SU-DHL-6 (cell line): ENCODE measurements around the gene SORCS2.

ENCODE experiments used
- H2AFZ ChIP-seq: fragments of 200-600 bp; sonication (generic); 2 replicates; pipeline ENCODE4 v1.6.1; 2014; ENCODE audit warnings: low read depth, mild to moderate bottlenecking, moderate library complexity, mixed read lengths, antibody characterized with exemption, low read length; ENCODE audit not compliant: severe bottlenecking
- H3F3A ChIP-seq: fragments of 200-600 bp; shearing (Covaris generic); 2 replicates; pipeline ENCODE4 v1.6.0; 2016; ENCODE audit warnings: antibody characterized with exemption, mild to moderate bottlenecking; ENCODE audit not compliant: insufficient read depth
- H3K27ac ChIP-seq: fragments of 200-600 bp; sonication (generic); 2 replicates; pipeline ENCODE4 v1.5.1; 2016; ENCODE audit warnings: low read depth, mild to moderate bottlenecking, low read length, moderate library complexity, mixed read lengths
- H3K27me3 ChIP-seq: fragments of 200-600 bp; sonication (generic), shearing (Covaris generic); 2 replicates; pipeline ENCODE4 v1.6.0; 2014; ENCODE audit warnings: mild to moderate bottlenecking, low read length
- H3K36me3 ChIP-seq: fragments of 200-600 bp; sonication (generic); 2 replicates; pipeline ENCODE4 v1.6.1; 2014; ENCODE audit warnings: mild to moderate bottlenecking, low read length, mixed read lengths
- H3K4me2 ChIP-seq: fragments of 300-600, 200-600 bp; shearing (Covaris generic), sonication (generic); 2 replicates; pipeline ENCODE4 v1.6.0; 2014; ENCODE audit warnings: low read length, low read depth, mild to moderate bottlenecking; ENCODE audit not compliant: poor library complexity, severe bottlenecking
- H3K4me3 ChIP-seq: fragments of 200-600 bp; sonication (generic); 2 replicates; pipeline ENCODE4 v1.5.1; 2014; ENCODE audit warnings: antibody characterized with exemption, low read length, mild to moderate bottlenecking, mixed read lengths; ENCODE audit not compliant: insufficient read depth, poor library complexity, severe bottlenecking
- H3K79me2 ChIP-seq: fragments of 200-600 bp; sonication (generic); 2 replicates; pipeline ENCODE4 v1.6.1; 2014; ENCODE audit warnings: mild to moderate bottlenecking, low read length, moderate library complexity; ENCODE audit not compliant: insufficient read depth
- H3K9ac ChIP-seq: fragments of 200-600 bp; sonication (generic); 2 replicates; pipeline ENCODE4 v1.7.0; 2014; ENCODE audit warnings: mild to moderate bottlenecking, low read length
- H3K9me2 ChIP-seq: fragments of 200-600 bp; sonication (generic); replicated peaks from 2 replicates; pipeline ENCODE4 v1.6.1; 2014; ENCODE audit warnings: low read length; ENCODE audit not compliant: insufficient read depth
- H3K9me3 ChIP-seq: fragments of 200-600 bp; sonication (generic); 2 replicates; pipeline ENCODE4 v1.6.1; 2014; ENCODE audit warnings: low read length, mixed read lengths; ENCODE audit not compliant: insufficient read depth
- H4K20me1 ChIP-seq: fragments of 200-600 bp; sonication (generic); 2 replicates; pipeline ENCODE4 v1.6.1; 2014; ENCODE audit warnings: low read depth, mild to moderate bottlenecking, antibody characterized with exemption, low read length, moderate library complexity, mixed read lengths
- EZH2phosphoT487 ChIP-seq: fragments of 200-600 bp; sonication (generic), shearing (Covaris generic); conservative IDR thresholded peaks from 2 replicates; pipeline ENCODE4 v1.6.1; 2018; ENCODE audit warnings: mild to moderate bottlenecking, antibody characterized with exemption, low read length, moderate library complexity, mixed read lengths
- TF ChIP-seq, protein P1 (sequence below): fragments of 200-600 bp; sonication (generic); IDR thresholded peaks from one replicate; pipeline ENCODE4 v1.5.1; 2017; ENCODE audit warnings: antibody characterized with exemption, mild to moderate bottlenecking, low read length, moderate library complexity; ENCODE audit not compliant: insufficient read depth, poor library complexity, severe bottlenecking

Gene SORCS2

DNA sequence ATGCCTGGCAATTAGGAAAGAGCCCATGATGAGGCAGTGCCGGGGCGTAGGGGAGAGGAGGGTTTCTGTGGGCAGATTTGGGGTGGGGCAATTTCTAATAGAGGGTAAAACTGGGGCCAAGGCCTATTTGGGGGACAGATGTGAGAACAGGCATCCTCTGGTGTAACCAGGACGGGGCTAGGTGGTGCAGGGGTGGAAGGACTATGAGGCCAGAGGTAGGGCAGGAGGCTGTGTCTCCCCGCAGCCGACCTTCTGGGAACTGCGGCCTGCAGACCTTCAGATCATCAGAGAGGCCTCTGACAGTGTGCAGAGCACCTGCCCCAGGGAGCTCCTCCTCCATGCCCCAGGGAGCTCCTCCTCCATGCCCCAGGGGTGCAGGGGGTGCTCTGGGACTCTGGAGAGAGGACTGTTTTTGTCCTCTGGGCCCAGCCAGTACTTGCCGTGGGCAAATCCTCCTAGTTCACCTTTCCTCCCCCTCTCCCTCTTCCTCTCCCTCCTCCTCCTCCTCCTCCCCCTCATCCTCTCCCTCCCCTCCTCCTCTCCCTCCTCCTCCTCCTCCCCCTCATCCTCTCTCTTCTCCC, 101.9 kb downstream of the SORCS2 start:
- H3K4me2 ChIP-seq: no peak overlapping the region
- no peak overlapping the region for H3K9ac ChIP-seq
- H3K27me3 ChIP-seq: no peaks in the 10 kb centered on the region

DNA sequence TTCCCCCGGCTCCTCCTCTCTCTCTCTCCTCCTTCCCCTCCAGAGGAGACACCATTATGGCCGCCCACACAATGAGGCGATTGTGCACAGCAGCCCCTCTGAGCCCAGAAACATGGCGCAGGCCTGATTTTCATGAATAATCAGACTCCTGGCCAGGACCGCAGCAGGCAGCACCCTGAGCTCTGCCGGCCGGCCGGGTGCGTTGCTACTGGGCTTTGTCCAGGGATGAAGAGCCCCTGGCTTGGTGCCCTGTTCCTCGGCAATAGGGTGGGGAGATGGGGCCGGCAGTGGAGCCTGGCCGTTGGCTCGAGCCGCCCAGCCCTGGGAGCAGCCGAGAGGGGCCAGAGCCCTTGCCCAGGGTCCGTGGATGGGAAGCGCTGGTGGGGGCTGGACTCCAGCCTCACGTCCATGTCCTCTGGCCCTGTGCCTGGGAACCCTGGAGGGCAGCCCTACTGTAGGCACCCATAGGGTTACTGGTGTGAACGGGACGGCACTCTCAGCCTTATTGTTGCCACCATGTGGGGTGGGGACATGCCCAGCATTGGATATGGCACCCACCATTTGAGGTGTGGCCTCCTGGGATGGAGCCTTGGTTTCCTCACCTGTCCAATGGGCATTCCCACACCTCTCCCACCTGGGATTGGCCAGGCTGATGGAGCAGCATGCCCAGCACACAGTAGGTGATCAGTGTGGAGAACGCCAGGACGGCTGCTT, 103.0 kb downstream of the SORCS2 start:
- Histone ChIP-seq H3K4me2 (no peak overlapping the region), H3K36me3 (no peaks in the 10 kb centered on the region), H3F3A (no peaks in the 10 kb centered on the region), H3K27ac (no peak overlapping the region), H3K9ac (no peak overlapping the region), H3K79me2 (no peaks in the 10 kb centered on the region), H3K9me2 (no peaks in the 10 kb centered on the region), H3K4me3 (no peak overlapping the region), H3K9me3 (no peaks in the 10 kb centered on the region), H3K27me3 (no peaks in the 10 kb centered on the region), H4K20me1 (no peaks in the 10 kb centered on the region), H2AFZ (no peak overlapping the region)
- no peak for TF ChIP-seq EZH2phosphoT487
- TF ChIP-seq, protein P1, sequence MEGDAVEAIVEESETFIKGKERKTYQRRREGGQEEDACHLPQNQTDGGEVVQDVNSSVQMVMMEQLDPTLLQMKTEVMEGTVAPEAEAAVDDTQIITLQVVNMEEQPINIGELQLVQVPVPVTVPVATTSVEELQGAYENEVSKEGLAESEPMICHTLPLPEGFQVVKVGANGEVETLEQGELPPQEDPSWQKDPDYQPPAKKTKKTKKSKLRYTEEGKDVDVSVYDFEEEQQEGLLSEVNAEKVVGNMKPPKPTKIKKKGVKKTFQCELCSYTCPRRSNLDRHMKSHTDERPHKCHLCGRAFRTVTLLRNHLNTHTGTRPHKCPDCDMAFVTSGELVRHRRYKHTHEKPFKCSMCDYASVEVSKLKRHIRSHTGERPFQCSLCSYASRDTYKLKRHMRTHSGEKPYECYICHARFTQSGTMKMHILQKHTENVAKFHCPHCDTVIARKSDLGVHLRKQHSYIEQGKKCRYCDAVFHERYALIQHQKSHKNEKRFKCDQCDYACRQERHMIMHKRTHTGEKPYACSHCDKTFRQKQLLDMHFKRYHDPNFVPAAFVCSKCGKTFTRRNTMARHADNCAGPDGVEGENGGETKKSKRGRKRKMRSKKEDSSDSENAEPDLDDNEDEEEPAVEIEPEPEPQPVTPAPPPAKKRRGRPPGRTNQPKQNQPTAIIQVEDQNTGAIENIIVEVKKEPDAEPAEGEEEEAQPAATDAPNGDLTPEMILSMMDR: no peak

More for the DNA sequence above, 101.9 kb downstream of the SORCS2 start:
- no peaks in the 10 kb centered on the region for H3F3A ChIP-seq
- no peaks in the 10 kb centered on the region for H3K79me2 ChIP-seq
- TF ChIP-seq, protein P1: no peak
- TF ChIP-seq EZH2phosphoT487: no peak
- no peaks in the 10 kb centered on the region for H4K20me1 ChIP-seq
- no peak overlapping the region for H3K4me3 ChIP-seq
- no peaks in the 10 kb centered on the region for H3K9me2 ChIP-seq
- H3K27ac ChIP-seq: no peak overlapping the region
- no peaks in the 10 kb centered on the region for H3K9me3 ChIP-seq
- no peak overlapping the region for H2AFZ ChIP-seq
- no peaks in the 10 kb centered on the region for H3K36me3 ChIP-seq

DNA sequence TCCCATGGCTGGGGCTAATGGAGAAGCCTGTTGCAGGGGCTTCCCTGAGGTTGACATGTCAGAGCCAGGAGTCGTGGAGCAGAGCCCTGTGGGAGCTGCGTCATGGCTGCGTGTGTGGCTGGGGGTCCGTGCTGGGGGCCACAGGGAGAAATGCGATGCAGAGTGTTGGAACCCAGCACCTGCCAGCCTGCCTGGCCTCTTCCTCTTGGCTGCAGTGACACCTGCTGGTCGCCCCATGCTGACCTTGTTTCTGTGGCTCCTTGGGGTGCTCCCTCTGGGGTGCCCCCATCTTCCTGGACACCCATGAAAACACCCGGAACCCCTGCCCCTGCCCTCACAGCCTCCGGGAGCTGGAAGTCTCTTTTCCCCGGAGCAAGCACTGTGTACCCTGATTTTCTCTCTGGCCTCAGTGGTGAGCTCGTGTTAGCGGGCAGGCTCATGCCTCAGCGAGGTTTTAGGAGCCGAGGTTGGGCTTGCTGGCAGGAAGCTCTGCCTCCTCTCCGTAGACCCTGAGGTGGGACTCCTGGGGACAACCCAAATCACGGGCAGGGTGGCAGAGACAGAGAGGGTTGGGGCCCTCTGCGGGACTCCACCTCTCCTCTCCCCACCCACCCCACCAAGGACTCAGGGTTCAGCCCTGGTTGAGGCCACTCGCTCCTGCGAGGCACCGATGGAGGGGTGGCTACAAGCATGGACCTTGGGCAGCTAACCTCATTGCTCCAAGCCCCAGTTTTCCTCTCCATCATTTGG, 103.7 kb downstream of the SORCS2 start:
- no peak overlapping the region for H3K27ac ChIP-seq
- H3K4me2 ChIP-seq: no peak overlapping the region
- H3K9ac ChIP-seq: no peak overlapping the region
- H3K9me3 ChIP-seq: no peaks in the 10 kb centered on the region
- TF ChIP-seq, protein P1: no peak
- TF ChIP-seq EZH2phosphoT487: no peak
- no peaks in the 10 kb centered on the region for H3F3A ChIP-seq
- no peaks in the 10 kb centered on the region for H4K20me1 ChIP-seq
- H3K36me3 ChIP-seq: no peaks in the 10 kb centered on the region
- H2AFZ ChIP-seq: no peak overlapping the region
- H3K4me3 ChIP-seq: no peak overlapping the region
- no peaks in the 10 kb centered on the region for H3K9me2 ChIP-seq
- H3K79me2 ChIP-seq: no peaks in the 10 kb centered on the region
- no peaks in the 10 kb centered on the region for H3K27me3 ChIP-seq
